ENCODE results near the gene ADNP2.

DNA sequence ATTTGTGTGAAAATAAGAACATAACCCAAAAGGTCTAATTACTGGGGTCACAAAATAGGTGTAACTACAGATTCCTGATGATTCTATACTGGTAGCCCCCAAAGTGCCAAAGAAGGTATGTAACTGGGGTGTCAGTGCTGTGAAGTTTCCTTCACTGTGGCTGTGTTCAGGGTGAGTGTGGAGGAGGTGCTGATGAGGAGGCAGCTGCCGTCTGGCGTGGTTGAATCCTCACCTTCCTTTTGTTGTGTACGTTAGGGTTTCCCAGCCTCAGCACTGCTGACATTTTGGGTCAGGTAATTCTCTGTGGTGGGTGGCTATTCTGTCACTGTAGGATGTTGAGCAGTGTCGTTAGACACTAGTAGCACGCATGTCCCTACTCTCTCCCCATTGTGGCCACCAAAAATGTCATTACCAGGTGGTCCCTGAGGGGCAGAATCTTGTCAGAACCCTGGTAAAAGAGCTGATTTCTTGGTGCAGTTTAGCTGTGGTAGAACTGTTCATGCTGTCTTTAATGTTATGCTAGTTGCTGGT, 31.5 kb downstream of the ADNP2 start:
- TF ChIP-seq TCF4 (CRISPR knock-in tag; IDR thresholded peaks at IDR 0.05; ENCODE audit: borderline replicate concordance) (no peak), ESRRG (CRISPR knock-in tag; IDR thresholded peaks at IDR 0.05) (no peak), SNAI2 (CRISPR knock-in tag; IDR thresholded peaks at IDR 0.05) (no peak), ZFP3 (CRISPR knock-in tag; IDR thresholded peaks at IDR 0.05) (no peak), ZC3H10 (CRISPR knock-in tag; IDR thresholded peaks at IDR 0.05) (no peak), ARNTL (CRISPR knock-in tag; IDR thresholded peaks at IDR 0.05; ENCODE audit: borderline replicate concordance, low read depth) (no peak), ZNF70 (CRISPR knock-in tag; IDR thresholded peaks at IDR 0.05) (no peak), OSR1 (CRISPR knock-in tag; IDR thresholded peaks at IDR 0.05) (no peak)
- TF ChIP-seq, protein P1, sequence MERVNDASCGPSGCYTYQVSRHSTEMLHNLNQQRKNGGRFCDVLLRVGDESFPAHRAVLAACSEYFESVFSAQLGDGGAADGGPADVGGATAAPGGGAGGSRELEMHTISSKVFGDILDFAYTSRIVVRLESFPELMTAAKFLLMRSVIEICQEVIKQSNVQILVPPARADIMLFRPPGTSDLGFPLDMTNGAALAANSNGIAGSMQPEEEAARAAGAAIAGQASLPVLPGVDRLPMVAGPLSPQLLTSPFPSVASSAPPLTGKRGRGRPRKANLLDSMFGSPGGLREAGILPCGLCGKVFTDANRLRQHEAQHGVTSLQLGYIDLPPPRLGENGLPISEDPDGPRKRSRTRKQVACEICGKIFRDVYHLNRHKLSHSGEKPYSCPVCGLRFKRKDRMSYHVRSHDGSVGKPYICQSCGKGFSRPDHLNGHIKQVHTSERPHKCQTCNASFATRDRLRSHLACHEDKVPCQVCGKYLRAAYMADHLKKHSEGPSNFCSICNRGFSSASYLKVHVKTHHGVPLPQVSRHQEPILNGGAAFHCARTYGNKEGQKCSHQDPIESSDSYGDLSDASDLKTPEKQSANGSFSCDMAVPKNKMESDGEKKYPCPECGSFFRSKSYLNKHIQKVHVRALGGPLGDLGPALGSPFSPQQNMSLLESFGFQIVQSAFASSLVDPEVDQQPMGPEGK (CRISPR knock-in tag; IDR thresholded peaks at IDR 0.05; ENCODE audit: borderline replicate concordance): no peak
- TF ChIP-seq, protein P2, sequence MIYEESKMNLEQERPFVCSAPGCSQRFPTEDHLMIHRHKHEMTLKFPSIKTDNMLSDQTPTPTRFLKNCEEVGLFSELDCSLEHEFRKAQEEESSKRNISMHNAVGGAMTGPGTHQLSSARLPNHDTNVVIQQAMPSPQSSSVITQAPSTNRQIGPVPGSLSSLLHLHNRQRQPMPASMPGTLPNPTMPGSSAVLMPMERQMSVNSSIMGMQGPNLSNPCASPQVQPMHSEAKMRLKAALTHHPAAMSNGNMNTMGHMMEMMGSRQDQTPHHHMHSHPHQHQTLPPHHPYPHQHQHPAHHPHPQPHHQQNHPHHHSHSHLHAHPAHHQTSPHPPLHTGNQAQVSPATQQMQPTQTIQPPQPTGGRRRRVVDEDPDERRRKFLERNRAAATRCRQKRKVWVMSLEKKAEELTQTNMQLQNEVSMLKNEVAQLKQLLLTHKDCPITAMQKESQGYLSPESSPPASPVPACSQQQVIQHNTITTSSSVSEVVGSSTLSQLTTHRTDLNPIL (CRISPR knock-in tag; IDR thresholded peaks at IDR 0.05; ENCODE audit: low read depth): no peak
